HG02759 (cell line): Measurements from ENCODE around the gene SDHAF1.

Source experiments
- ATAC-seq: cut with Tn5 transposase; IDR thresholded peaks from one replicate; pipeline ENCODE4 v1.9.1; 2021; ENCODE audit warnings: mild to moderate bottlenecking, moderate library complexity; ENCODE audit not compliant: unreplicated experiment

Gene SDHAF1

GRCh38 chr19:35986664-35987570 lies 8.1 kb upstream of the SDHAF1 start:
- ATAC-seq: no peak

- ATAC-seq: no peak
Observed at GRCh38 chr19:35987571-35987896, 7.5 kb upstream of the SDHAF1 start.

- ATAC-seq: no peak
Observed at GRCh38 chr19:35988824-35989223, 6.2 kb upstream of the SDHAF1 start.

GRCh38 chr19:35990156-35990555 lies 4.8 kb upstream of the SDHAF1 start:
- no peak for ATAC-seq

GRCh38 chr19:35990771-35991730 lies 3.9 kb upstream of the SDHAF1 start:
- ATAC-seq: no peak

GRCh38 chr19:35991731-35992450 lies 3.1 kb upstream of the SDHAF1 start:
- ATAC-seq: no peak

- ATAC-seq: no peak
Observed at GRCh38 chr19:35992907-35993765, 1.9 kb upstream of the SDHAF1 start.

GRCh38 chr19:35993923-35994598 lies 927 bp upstream of the SDHAF1 start:
- ATAC-seq: no peak

- no peak for ATAC-seq
Observed at GRCh38 chr19:35996777-35997176, 1.8 kb downstream of the SDHAF1 start.

- no peak for ATAC-seq
Observed at GRCh38 chr19:36001605-36002004, 6.6 kb downstream of the SDHAF1 start.

- ATAC-seq: no peak
Observed at GRCh38 chr19:36003284-36003683, 8.3 kb downstream of the SDHAF1 start.

- ATAC-seq: no peak
Observed at GRCh38 chr19:36006955-36007354, 12.0 kb downstream of the SDHAF1 start.

GRCh38 chr19:36008336-36008978 lies 13.5 kb downstream of the SDHAF1 start, which contains the start of gene SYNE4:
TSS of gene SYNE4 (minus strand) at chr19:36008813. CDS start at chr19:36008681, 132 bp downstream.
- ATAC-seq: no peak

- ATAC-seq: no peak
Observed at GRCh38 chr19:36009220-36009619, 14.2 kb downstream of the SDHAF1 start.

GRCh38 chr19:36009633-36010379 lies 14.8 kb downstream of the SDHAF1 start:
- ATAC-seq: no peak

GRCh38 chr19:36010402-36010801 lies 15.4 kb downstream of the SDHAF1 start:
- no peak for ATAC-seq

- ATAC-seq: peak; percentile 0
Observed at GRCh38 chr19:36013280-36014011, 18.5 kb downstream of the SDHAF1 start.
